CD4-positive, alpha-beta T cell treated with Interleukin-12 subunit alpha and Interleukin-12 subunit beta, for 1 hour (primary cell): ENCODE measurements around the gene KBTBD6.
"Not testable (repeated sequence)": the region's sequence is repeated elsewhere in the genome, so short reads cannot be mapped to it uniquely, and the experiment has no call there.

Experiments used
- DNase-seq: peaks from one replicate; pipeline ENCODE4 v3.0.0-alpha.2; 2020

KBTBD6 gene

GRCh38 chr13:41131660-41132511 is 716 bp downstream of the KBTBD6 start:
- not testable (repeated sequence) for DNase-seq

GRCh38 chr13:41131189-41131588 is 1.4 kb downstream of the KBTBD6 start:
- DNase-seq: not testable (repeated sequence)

- peak; percentile 7 for DNase-seq
Observed at GRCh38 chr13:41130356-41130755, 2.2 kb downstream of the KBTBD6 start.

- no peak for DNase-seq
Observed at GRCh38 chr13:41127701-41128100, 4.9 kb downstream of the KBTBD6 start.

GRCh38 chr13:41122838-41123237 is 9.8 kb downstream of the KBTBD6 start:
- DNase-seq: peak; percentile 48

GRCh38 chr13:41117869-41118268 is 14.7 kb downstream of the KBTBD6 start:
- DNase-seq: no peak

- DNase-seq: no peak
Observed at GRCh38 chr13:41111454-41111853, 21.1 kb downstream of the KBTBD6 start.

- no peak for DNase-seq
Observed at GRCh38 chr13:41107584-41108014, 25.0 kb downstream of the KBTBD6 start.

- DNase-seq: no peak
Observed at GRCh38 chr13:41107104-41107571, 25.5 kb downstream of the KBTBD6 start.

- DNase-seq: no peak
Observed at GRCh38 chr13:41099986-41100385, 32.6 kb downstream of the KBTBD6 start.

- no peak for DNase-seq
Observed at GRCh38 chr13:41098761-41099160, 33.8 kb downstream of the KBTBD6 start.

- not testable (repeated sequence) for DNase-seq
Observed at GRCh38 chr13:41095681-41096080, 36.9 kb downstream of the KBTBD6 start.

- no peak for DNase-seq
Observed at GRCh38 chr13:41085961-41086585, 46.5 kb downstream of the KBTBD6 start.

- no peak for DNase-seq
Observed at GRCh38 chr13:41079725-41080124, 52.9 kb downstream of the KBTBD6 start.
